Stomach (tissue), 9 donors: ENCODE results near the gene PECR. TPM values are rescaled to one million over a fixed set of nuclear protein-coding genes. Genes with fewer than 3 reads are reported as not detected.
"Not testable (repeated sequence)": the region's sequence is repeated elsewhere in the genome, so short reads cannot be mapped to it uniquely, and the experiment has no call there.

Experiments used
- DNase-seq, 2 donors: peaks; one replicate each; pipeline versions ENCODE4 v3.0.0 to v3.0.0-alpha.2; 2013 to 2019
- H3K27ac ChIP-seq, 5 donors: fragments of 200-600 bp in 4 of 5; sonication (generic) in 4 of 5; one replicate each; pipeline ENCODE4 v1.5.1; 2013 to 2019; ENCODE audit warnings: mild to moderate bottlenecking in 1 of 5, moderate library complexity in 1 of 5
- H3K27me3 ChIP-seq, 3 donors: fragments of 200-600 bp; sonication (generic); one replicate each; pipeline ENCODE4 v1.5.1; 2017 to 2019; ENCODE audit warnings: mixed run types in 1 of 3
- H3K36me3 ChIP-seq, 4 donors: fragments of 200-600 bp; sonication (generic); 1 replicate in 3 of 4; 2 replicates in 1 of 4; pipeline ENCODE4 v1.5.1; 2016 to 2019
- H3K4me1 ChIP-seq, 4 donors: fragments of 200-600 bp; sonication (generic); one replicate each; pipeline ENCODE4 v1.5.1; 2016 to 2019
- H3K4me3 ChIP-seq, 4 donors: fragments of 200-600 bp; sonication (generic) in 3 of 4; one replicate each; pipeline ENCODE4 v1.5.1; 2016 to 2019; ENCODE audit warnings: mild to moderate bottlenecking in 1 of 4
- H3K9me3 ChIP-seq, 4 donors: fragments of 200-600 bp; sonication (generic); one replicate each; pipeline ENCODE4 v1.5.1; 2016 to 2019
- CTCF ChIP-seq, 7 experiments: fragments of 450-650 bp in 4 of 7; fragments of 200-600 bp in 3 of 7; sonication (generic) in 3 of 7; IDR thresholded peaks; one replicate each; pipeline ENCODE4 v1.5.1; 2016 to 2019; ENCODE audit warnings: antibody characterized with exemption in 7 of 7, control low read depth in 2 of 7, mild to moderate bottlenecking in 1 of 7
- EP300 ChIP-seq: sonication (generic); formaldehyde crosslinking; IDR thresholded peaks from one replicate; pipeline ENCODE4 v1.6.1; 2017; ENCODE audit warnings: antibody characterized with exemption
- POLR2A ChIP-seq, 4 donors: fragments of 450-650 bp; IDR thresholded peaks; one replicate each; pipeline ENCODE4 v1.6.1; 2016; ENCODE audit warnings: antibody characterized with exemption in 4 of 4, control low read depth in 2 of 4, mild to moderate bottlenecking in 1 of 4, moderate library complexity in 1 of 4
- POLR2AphosphoS5 ChIP-seq, 3 donors: sonication (generic); formaldehyde crosslinking; IDR thresholded peaks; one replicate each; pipeline ENCODE4 v1.6.1; 2016; ENCODE audit warnings: antibody characterized with exemption in 3 of 3
- WGBS, 5 donors: extraction: QIAGEN DNeasy Blood & Tissue Kit in 3 of 5; methylation state at CpG; one replicate each; pipeline versions ENCODE4 v1.1.5 to v1.1.7; 2013 to 2018; 5-methylcytosine and 5-hydroxymethylcytosine counted together
- intact Hi-C: fragments of 100-400 bp; cut with DNase I; formaldehyde crosslinking; loops from one replicate; pipeline ENCODE4 v1.15.1; 2023; ENCODE audit warnings: low total_unique reads
- polyA plus RNA-seq, 3 donors: library from polyadenylated mRNA; stranded (reverse); fragments of 200-250 nt; gene quantifications; one replicate each; pipeline ENCODE4 v1.2.3, GENCODE V29; 2013
- total RNA-seq, 5 donors: library from RNA; depleted of rRNA; stranded (reverse); fragments of >200 nt; gene quantifications; one replicate each; pipeline versions ENCODE4 v1.1.0 to v1.2.3, GENCODE V29; 2014 to 2016
- donor health status: healthy with polysubstance abuse.
- donor health status: Bipolar disorder and iron deficiency.
- donor health status: healthy.

The PECR gene
- total and polyA plus RNA-seq, 8 donors, result 4.1 to 71.8 (median 6.2) TPM; not detected in 1

GRCh38 chr2:215997219-215997618, 84.4 kb downstream of the PECR start:
- peaks cover 0 to 3% (median 0%) of the 10 kb centered on the region in 4 donors for H3K4me1 ChIP-seq
- H3K4me3 ChIP-seq, result no peak overlapping the region
- H3K9me3 ChIP-seq, result no peaks in the 10 kb centered on the region
- WGBS, 5 donors, result 94 to 100% (median 100%) methylated on average over 1 of the region's 1 CpG
- no peak overlapping the region for H3K27ac ChIP-seq
- peaks cover 0 to 19% (median 15%) of the 10 kb centered on the region in 4 donors for H3K36me3 ChIP-seq
- no peaks in the 10 kb centered on the region for H3K27me3 ChIP-seq
- TF ChIP-seq POLR2AphosphoS5 (IDR thresholded peaks at IDR 0.05) (no peak), EP300 (no peak), CTCF (IDR thresholded peaks at IDR 0.05) (no peak), POLR2A (IDR thresholded peaks at IDR 0.05) (no peak)
- intact Hi-C loops, result no loop called here
- DNase-seq, result no peak

GRCh38 chr2:215994911-215995310, 86.7 kb downstream of the PECR start:
- Histone ChIP-seq H3K36me3 (peaks cover 0 to 15% (median 14%) of the 10 kb centered on the region in 4 donors), H3K4me1 (no peaks in the 10 kb centered on the region), H3K27ac (no peak overlapping the region), H3K4me3 (no peak overlapping the region), H3K9me3 (peaks cover 0 to 15% (median 0%) of the 10 kb centered on the region in 4 donors), H3K27me3 (no peaks in the 10 kb centered on the region)
- intact Hi-C loops, result no loop called here
- TF ChIP-seq CTCF (IDR thresholded peaks at IDR 0.05), result no peak
- TF ChIP-seq EP300, result no peak
- no peak for TF ChIP-seq POLR2AphosphoS5 (IDR thresholded peaks at IDR 0.05)
- TF ChIP-seq POLR2A (IDR thresholded peaks at IDR 0.05), result no peak
- WGBS, 5 donors, result 83 to 97% (median 93%) methylated on average over 3 to 4 of the region's 4 CpGs
- no peak for DNase-seq

GRCh38 chr2:215988556-215989207, 92.9 kb downstream of the PECR start:
- H3K36me3 ChIP-seq, result peaks cover 0 to 11% (median 3%) of the 10 kb centered on the region in 4 donors
- DNase-seq, H3K4me1 ChIP-seq, H3K27ac ChIP-seq, H3K4me3 ChIP-seq, intact Hi-C loops, H3K27me3 ChIP-seq: not testable (repeated sequence)
- H3K9me3 ChIP-seq, result peaks cover 0 to 19% (median 0%) of the 10 kb centered on the region in 4 donors
- WGBS, 5 donors, result 68 to 83% (median 73%) methylated on average over 5 of the region's 5 CpGs

Other genes starting within 250 kb of the PECR start
- gene MREG, start 68.3 kb downstream of the PECR start, total RNA-seq, result 10 to 100 TPM in 1 of 5 donors, 1 to 10 TPM in 4; 2.2 to 21.7 (median 5.5) TPM
- 1 to 10 TPM; 2.6 to 7.3 (median 2.6) TPM for gene MREG, start 68.3 kb downstream of the PECR start, polyA plus RNA-seq
- gene TMEM169, start 110 bp upstream of the PECR start, total RNA-seq, result 1 to 10 TPM in 1 of 5 donors, under 1 TPM in 2, not detected in 2; 0.55 to 2.8 (median 0.89) TPM
- under 1 TPM in 2 of 3 donors, not detected in 1; 0.05 to 0.37 TPM for gene TMEM169, start 110 bp upstream of the PECR start, polyA plus RNA-seq
- gene XRCC5, start 27.5 kb upstream of the PECR start, total RNA-seq, result 100 to 1,000 TPM in 3 of 5 donors, 10 to 100 TPM in 2; 80.4 to 302 (median 172) TPM
- gene XRCC5, start 27.5 kb upstream of the PECR start, polyA plus RNA-seq, result 100 to 1,000 TPM in 1 of 3 donors, 10 to 100 TPM in 2; 70.2 to 101 (median 75.1) TPM